ENCODE data around the gene SLC35D1. TPM values are rescaled to one million over a fixed set of nuclear protein-coding genes. Genes with fewer than 3 reads are reported as not detected.

Gene SLC35D1
- total and polyA plus RNA-seq, 10 of the 15 experiments (the other 5 are each of a cell fraction or from before 2014, with no cell fraction given), result 2.9 to 12.4 (median 8.6) TPM

DNA sequence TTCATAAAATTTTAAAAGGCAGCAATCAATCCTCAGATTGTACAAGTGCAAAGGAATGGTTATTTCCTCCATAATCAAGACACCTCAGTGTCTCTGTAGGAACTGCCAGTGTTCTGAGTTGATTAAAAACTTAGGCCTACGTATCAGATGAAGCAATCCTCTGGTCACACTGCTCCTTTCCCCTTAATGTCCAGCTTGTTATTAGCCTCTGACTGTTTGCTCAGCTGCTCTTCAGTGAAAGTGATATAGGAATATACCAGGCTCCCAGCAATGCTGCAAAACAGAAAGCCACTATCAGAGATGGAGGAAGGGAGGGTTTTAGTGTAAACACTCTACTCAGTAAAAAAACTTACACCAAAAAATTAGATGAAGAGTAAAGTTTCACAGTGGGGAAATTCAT lies 49.8 kb downstream of the SLC35D1 start (continued):
- TF ChIP-seq ZBTB33 (IDR thresholded peaks at IDR 0.05) (no peak), CTCF (IDR thresholded peaks at IDR 0.05 in 2 of 3, conservative IDR thresholded peaks at IDR 0.05 in 1 of 3; ENCODE audit: control insufficient read depth in 2 of 3, extremely low read depth in 1 of 3, insufficient read depth in 1 of 3, low read depth in 3 of 3, low read length in 3 of 3) (no peak), RAD51 (IDR thresholded peaks at IDR 0.05) (no peak), ZNF622 (IDR thresholded peaks at IDR 0.05) (no peak), BCL11A (IDR thresholded peaks at IDR 0.05; ENCODE audit: low read depth, low read length) (no peak), SUPT20H (IDR thresholded peaks at IDR 0.05; ENCODE audit: borderline replicate concordance, control insufficient read depth, low read depth, low read length) (no peak)
- TF ChIP-seq, protein P1, sequence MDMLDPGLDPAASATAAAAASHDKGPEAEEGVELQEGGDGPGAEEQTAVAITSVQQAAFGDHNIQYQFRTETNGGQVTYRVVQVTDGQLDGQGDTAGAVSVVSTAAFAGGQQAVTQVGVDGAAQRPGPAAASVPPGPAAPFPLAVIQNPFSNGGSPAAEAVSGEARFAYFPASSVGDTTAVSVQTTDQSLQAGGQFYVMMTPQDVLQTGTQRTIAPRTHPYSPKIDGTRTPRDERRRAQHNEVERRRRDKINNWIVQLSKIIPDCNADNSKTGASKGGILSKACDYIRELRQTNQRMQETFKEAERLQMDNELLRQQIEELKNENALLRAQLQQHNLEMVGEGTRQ (IDR thresholded peaks at IDR 0.05; ENCODE audit: borderline replicate concordance, low read depth, low read length), result no peak
